ENCODE data around the gene MAML3. TPM values are rescaled to one million over a fixed set of nuclear protein-coding genes. Genes with fewer than 3 reads are reported as not detected.
A peak's percentile ranks its signal among the peaks of the same experiment; 100 is the strongest.

MAML3 gene
- total RNA-seq, 4 donors from 2014 or later, result 2.4 to 50.5 (median 17.8) TPM

DNA sequence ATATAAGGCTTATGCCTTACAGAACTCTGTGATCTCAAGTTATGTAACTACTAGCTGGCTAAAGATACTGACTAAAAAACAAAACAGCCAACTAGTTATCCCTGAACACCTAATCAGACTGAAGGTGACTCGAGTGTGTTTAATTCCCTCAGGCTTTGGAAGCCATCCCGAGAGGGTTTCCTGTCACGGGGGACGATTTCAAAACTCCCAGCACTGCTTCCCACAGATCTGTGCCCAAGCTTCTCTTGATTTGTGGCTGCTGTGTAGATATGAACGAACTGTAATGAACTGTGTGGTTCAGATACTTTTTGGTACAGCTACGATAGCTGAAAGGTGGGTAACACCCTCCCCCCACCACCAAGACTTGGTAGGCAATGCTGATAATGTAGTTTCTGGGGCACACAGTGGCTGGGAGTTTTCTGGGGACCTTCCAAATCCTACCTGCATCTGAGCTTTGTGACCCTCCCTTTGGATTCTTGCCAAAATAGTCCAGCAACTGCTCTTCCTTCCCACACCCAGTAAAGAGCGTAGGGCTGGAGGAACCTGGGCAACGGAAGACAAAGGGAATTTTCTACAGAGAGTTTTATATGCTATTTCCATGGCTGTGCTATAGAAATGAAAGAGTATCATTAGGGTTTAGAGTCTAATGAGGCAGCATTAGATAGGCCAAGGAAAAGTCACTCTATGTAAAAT is 339.5 kb downstream of the MAML3 start:
- intact Hi-C loops (cut with DNase I; ENCODE audit: low total_unique reads), result no loop called here
- H3K4me3 ChIP-seq, result no peak overlapping the region

DNA sequence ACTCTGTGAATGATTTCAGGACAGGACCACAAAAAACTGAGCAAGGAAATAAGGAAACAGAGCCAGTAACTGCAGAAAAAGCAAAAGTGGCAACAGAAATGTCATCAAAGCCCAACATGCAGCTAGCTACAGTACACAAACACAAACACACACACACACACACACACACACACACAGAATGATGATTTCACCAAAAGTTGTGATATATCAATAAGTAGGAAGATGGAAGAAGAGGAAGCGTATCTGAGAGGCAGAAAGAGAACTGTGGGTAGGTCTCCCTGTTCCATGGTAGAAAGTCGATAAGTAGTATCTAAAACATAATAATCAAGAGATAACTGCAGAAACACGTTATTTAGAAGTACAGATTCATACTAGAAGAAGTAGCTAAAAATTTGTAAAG is 340.1 kb downstream of the MAML3 start:
- Histone ChIP-seq H3K9me3 (peaks cover 0 to 3% of the 10 kb centered on the region in 2 donors), H3K4me3 (no peak overlapping the region), H3K4me1 (peaks cover 0 to 16% of the 10 kb centered on the region in 2 donors), H3K27ac (peak overlapping the region; percentile 89 to 98), H3K27me3 (no peaks in the 10 kb centered on the region), H3K36me3 (no peaks in the 10 kb centered on the region)
- no peak for DNase-seq
- TF ChIP-seq CTCF (IDR thresholded peaks at IDR 0.05) (no peak), POLR2A (IDR thresholded peaks at IDR 0.05) (no peak)
- intact Hi-C loops (cut with DNase I; ENCODE audit: low total_unique reads), result no loop called here

More for the DNA sequence above, 339.5 kb downstream of the MAML3 start:
- H3K9me3 ChIP-seq, result peaks cover 0 to 3% of the 10 kb centered on the region in 2 donors
- DNase-seq, result peak; percentile 61 to 72
- TF ChIP-seq CTCF (IDR thresholded peaks at IDR 0.05) (no peak), POLR2A (IDR thresholded peaks at IDR 0.05) (no peak)
- peaks cover 0 to 13% of the 10 kb centered on the region in 2 donors for H3K4me1 ChIP-seq
- H3K27me3 ChIP-seq, result no peaks in the 10 kb centered on the region
- H3K36me3 ChIP-seq, result no peaks in the 10 kb centered on the region
- peak overlapping the region; percentile 89 to 98 for H3K27ac ChIP-seq

DNA sequence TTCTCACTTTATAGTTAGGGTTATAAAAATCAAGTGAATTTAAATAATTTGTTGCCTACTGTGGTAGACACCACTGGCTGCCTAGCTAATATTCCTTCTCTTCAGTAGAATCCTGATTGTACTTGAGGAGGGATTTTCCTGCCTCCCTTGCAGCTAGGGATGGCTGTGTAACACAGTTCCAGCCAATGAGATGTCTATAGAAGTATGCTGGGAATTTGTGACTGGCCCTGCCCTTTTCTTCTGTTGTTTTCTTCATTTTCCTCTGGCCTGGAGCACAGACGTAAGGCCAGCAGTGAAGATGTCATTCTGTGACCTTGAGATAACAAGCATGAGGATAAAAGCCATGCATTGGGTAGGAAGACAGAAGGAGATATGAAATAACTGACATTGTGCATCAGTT is 343.3 kb downstream of the MAML3 start:
- Histone ChIP-seq H3K4me1 (peaks cover 4 to 10% of the 10 kb centered on the region in 2 donors), H3K4me3 (no peak overlapping the region), H3K27me3 (no peaks in the 10 kb centered on the region), H3K36me3 (no peaks in the 10 kb centered on the region), H3K9me3 (peaks cover 0 to 3% of the 10 kb centered on the region in 2 donors), H3K27ac (no peak overlapping the region)
- intact Hi-C loops (cut with DNase I; ENCODE audit: low total_unique reads), result no loop called here
- no peak for TF ChIP-seq POLR2A (IDR thresholded peaks at IDR 0.05)
- TF ChIP-seq CTCF (IDR thresholded peaks at IDR 0.05), result no peak
- no peak for DNase-seq

DNA sequence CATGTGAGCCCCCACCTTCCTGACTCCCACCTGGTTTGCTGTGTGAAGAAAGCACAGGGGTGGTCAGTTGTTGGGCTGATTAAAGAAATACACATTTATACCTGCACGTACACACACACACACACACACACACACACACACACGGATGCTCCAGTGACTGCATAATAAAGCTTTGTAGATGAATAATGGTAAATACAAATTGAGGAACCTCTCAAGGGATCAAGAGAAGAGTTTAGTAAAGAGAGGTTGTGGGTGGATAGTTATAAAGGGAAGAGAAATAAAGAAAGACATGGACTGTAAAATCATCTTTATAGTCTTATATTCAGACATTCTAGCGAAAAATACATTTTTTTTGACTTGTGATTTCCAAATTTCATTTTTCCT is 344.2 kb downstream of the MAML3 start:
- no peak for DNase-seq
- intact Hi-C loops (cut with DNase I; ENCODE audit: low total_unique reads), result no loop called here

More for the DNA sequence above, 344.2 kb downstream of the MAML3 start:
- Histone ChIP-seq H3K27ac (peak overlapping the region; percentile 59 to 87), H3K9me3 (peaks cover 0 to 3% of the 10 kb centered on the region in 2 donors), H3K4me1 (peaks cover 4 to 5% of the 10 kb centered on the region in 2 donors), H3K4me3 (no peak overlapping the region), H3K36me3 (no peaks in the 10 kb centered on the region), H3K27me3 (no peaks in the 10 kb centered on the region)
- no peak for TF ChIP-seq CTCF (IDR thresholded peaks at IDR 0.05)
- TF ChIP-seq POLR2A (IDR thresholded peaks at IDR 0.05), result no peak

All from uterus (tissue), 4 donors.